PFSK-1 (cell line): ENCODE results near the gene KRTAP19-8.

Experiments used
- FOXP2 ChIP-seq: optimal IDR thresholded peaks from 2 replicates; pipeline ENCODE3; 2011; ENCODE audit warnings: borderline replicate concordance, control low read depth, inconsistent platforms; ENCODE audit not compliant: insufficient read depth; ENCODE audit errors: extremely low read length, extremely low read depth
- POLR2AphosphoS5 ChIP-seq: IDR thresholded peaks from 2 replicates; pipeline ENCODE4 v1.6.1; 2012; ENCODE audit warnings: low read depth, mild to moderate bottlenecking, control low read depth, low read length, moderate library complexity
- SIN3A ChIP-seq: IDR thresholded peaks from 2 replicates; pipeline ENCODE4 v1.6.1; 2012; ENCODE audit warnings: mild to moderate bottlenecking, low read length, moderate library complexity, borderline replicate concordance; ENCODE audit not compliant: insufficient read depth
- TAF1 ChIP-seq: IDR thresholded peaks from 2 replicates; pipeline ENCODE4 v1.6.1; 2012; ENCODE audit warnings: low read length, control low read depth, borderline replicate concordance; ENCODE audit not compliant: insufficient read depth
- TF ChIP-seq, protein P1 (sequence below), 2 experiments: IDR thresholded peaks; 2 replicates each; pipeline versions ENCODE4 v1.6.1 to v1.8.0; 2011 to 2012; ENCODE audit warnings: low read depth in 2 of 2, low read length in 2 of 2, control low read depth in 1 of 2, inconsistent platforms in 1 of 2, mild to moderate bottlenecking in 1 of 2, moderate library complexity in 1 of 2; ENCODE audit not compliant: insufficient read depth in 1 of 2

Gene KRTAP19-8

DNA sequence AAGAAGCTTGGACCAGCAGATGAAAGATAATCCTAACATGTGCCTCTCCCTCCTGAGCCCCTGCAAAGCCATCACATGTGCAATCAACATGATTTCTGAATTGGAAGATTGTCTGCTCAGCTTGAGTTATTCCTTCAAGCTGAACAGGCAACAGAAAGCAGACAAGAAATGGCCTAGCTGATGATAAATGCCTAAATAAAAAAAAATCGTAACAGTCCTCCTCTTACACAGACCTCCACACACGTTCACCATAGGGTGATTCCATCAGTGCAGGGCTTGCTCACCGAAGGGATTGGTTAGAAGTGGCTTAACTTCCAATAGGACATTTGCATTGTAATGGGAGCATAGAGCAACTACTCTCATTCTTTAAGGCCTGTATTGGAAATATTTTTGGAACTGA lies 14.6 kb downstream of the KRTAP19-8 start:
- TF ChIP-seq FOXP2 (no peak), POLR2AphosphoS5 (no peak), SIN3A (no peak), TAF1 (no peak)
- TF ChIP-seq, protein P1, sequence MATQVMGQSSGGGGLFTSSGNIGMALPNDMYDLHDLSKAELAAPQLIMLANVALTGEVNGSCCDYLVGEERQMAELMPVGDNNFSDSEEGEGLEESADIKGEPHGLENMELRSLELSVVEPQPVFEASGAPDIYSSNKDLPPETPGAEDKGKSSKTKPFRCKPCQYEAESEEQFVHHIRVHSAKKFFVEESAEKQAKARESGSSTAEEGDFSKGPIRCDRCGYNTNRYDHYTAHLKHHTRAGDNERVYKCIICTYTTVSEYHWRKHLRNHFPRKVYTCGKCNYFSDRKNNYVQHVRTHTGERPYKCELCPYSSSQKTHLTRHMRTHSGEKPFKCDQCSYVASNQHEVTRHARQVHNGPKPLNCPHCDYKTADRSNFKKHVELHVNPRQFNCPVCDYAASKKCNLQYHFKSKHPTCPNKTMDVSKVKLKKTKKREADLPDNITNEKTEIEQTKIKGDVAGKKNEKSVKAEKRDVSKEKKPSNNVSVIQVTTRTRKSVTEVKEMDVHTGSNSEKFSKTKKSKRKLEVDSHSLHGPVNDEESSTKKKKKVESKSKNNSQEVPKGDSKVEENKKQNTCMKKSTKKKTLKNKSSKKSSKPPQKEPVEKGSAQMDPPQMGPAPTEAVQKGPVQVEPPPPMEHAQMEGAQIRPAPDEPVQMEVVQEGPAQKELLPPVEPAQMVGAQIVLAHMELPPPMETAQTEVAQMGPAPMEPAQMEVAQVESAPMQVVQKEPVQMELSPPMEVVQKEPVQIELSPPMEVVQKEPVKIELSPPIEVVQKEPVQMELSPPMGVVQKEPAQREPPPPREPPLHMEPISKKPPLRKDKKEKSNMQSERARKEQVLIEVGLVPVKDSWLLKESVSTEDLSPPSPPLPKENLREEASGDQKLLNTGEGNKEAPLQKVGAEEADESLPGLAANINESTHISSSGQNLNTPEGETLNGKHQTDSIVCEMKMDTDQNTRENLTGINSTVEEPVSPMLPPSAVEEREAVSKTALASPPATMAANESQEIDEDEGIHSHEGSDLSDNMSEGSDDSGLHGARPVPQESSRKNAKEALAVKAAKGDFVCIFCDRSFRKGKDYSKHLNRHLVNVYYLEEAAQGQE (IDR thresholded peaks at IDR 0.05; ENCODE audit: insufficient read depth in 1 of 2, low read depth in 2 of 2, low read length in 2 of 2), result no peak

DNA sequence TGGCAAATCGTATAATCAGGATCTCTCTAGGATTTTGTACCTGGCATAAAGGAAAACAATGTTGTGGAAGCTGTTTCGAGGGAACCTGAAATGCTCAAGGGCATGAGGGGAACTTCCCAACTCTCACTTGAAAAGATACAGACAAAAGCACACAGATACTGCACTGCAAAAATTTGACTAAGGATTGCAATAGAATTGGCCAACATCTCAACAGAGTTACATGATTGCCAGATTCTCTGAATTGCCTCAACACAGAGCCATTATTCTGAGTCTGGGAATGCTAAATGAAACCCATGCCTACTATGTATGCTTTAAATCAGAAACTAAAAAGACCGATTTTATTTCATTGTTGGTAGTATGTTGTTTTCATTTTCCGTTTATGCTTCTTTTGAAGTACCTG lies 16.0 kb downstream of the KRTAP19-8 start:
- no peak for TF ChIP-seq TAF1
- TF ChIP-seq, protein P1 (IDR thresholded peaks at IDR 0.05; ENCODE audit: insufficient read depth in 1 of 2, low read depth in 2 of 2, low read length in 2 of 2), result no peak
- no peak for TF ChIP-seq FOXP2
- TF ChIP-seq POLR2AphosphoS5, result no peak
- no peak for TF ChIP-seq SIN3A

DNA sequence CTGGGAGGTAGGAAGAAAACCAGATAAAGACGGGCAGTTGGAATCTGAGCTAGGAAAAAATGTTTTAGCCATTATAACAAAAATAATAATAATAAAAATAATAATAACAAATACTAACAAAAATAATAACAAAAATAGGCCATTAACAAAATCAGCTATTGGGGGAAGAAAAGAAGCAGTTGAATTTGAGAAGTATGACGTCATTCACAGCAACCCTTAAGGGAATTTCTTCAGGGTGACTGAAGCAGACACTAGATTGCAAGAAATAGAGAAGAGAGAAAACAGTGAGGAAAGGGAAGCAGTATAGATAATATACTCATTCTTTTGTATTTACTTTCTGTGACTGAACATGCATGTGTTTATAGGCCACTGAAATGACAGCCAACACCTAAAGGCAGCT lies 20.0 kb downstream of the KRTAP19-8 start:
- TF ChIP-seq POLR2AphosphoS5 (no peak), SIN3A (no peak), FOXP2 (no peak), TAF1 (no peak)
- TF ChIP-seq, protein P1 (IDR thresholded peaks at IDR 0.05; ENCODE audit: insufficient read depth in 1 of 2, low read depth in 2 of 2, low read length in 2 of 2), result no peak

DNA sequence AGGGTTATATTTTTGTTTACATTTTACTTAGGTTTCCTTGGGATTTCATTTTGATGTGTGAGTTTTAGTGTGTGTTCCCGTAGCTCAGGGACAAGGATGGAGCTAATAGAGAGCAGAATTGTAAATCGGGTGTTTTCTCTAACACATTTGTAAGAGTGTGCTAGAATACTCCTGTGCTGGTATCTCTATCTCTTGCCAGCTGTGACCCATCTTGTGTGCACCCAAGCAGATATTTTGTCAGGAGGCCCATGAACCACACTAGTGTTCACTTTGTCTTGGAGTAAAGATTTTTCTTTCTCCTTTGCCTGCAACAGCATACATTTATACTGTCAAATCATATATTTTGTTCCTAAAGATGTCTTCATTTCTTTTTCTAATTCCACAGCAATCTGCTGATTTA lies 23.4 kb downstream of the KRTAP19-8 start:
- no peak for TF ChIP-seq SIN3A
- TF ChIP-seq, protein P1 (IDR thresholded peaks at IDR 0.05; ENCODE audit: insufficient read depth in 1 of 2, low read depth in 2 of 2, low read length in 2 of 2), result no peak
- no peak for TF ChIP-seq POLR2AphosphoS5
- TF ChIP-seq TAF1, result no peak
- no peak for TF ChIP-seq FOXP2
